GM21390 (cell line): ENCODE data around the gene SETBP1.

Source experiments
- ATAC-seq: cut with Tn5 transposase; IDR thresholded peaks from one replicate; pipeline ENCODE4 v1.9.1; 2021; ENCODE audit not compliant: unreplicated experiment

SETBP1 gene

GRCh38 chr18:44859751-44860439 lies 179.2 kb downstream of the SETBP1 start:
- no peak for ATAC-seq

- no peak for ATAC-seq
These were observed 181.4 kb downstream of the SETBP1 start for GRCh38 chr18:44862112-44862511.

GRCh38 chr18:44866103-44866502 lies 185.4 kb downstream of the SETBP1 start:
- no peak for ATAC-seq

- no peak for ATAC-seq
These were observed 188.8 kb downstream of the SETBP1 start for GRCh38 chr18:44869533-44869932.

- peak; percentile 39 for ATAC-seq
These were observed 190.2 kb downstream of the SETBP1 start for GRCh38 chr18:44870631-44871502.

GRCh38 chr18:44871771-44872170 lies 191.1 kb downstream of the SETBP1 start:
- peak; percentile 80 for ATAC-seq

- ATAC-seq: no peak
These were observed 195.3 kb downstream of the SETBP1 start for GRCh38 chr18:44876024-44876423.

GRCh38 chr18:44876755-44877154 lies 196.1 kb downstream of the SETBP1 start:
- ATAC-seq: no peak

GRCh38 chr18:44878335-44878734 lies 197.6 kb downstream of the SETBP1 start:
- no peak for ATAC-seq

GRCh38 chr18:44880170-44880569 lies 199.5 kb downstream of the SETBP1 start:
- no peak for ATAC-seq

GRCh38 chr18:44881461-44882162 lies 200.9 kb downstream of the SETBP1 start:
- ATAC-seq: no peak

- no peak for ATAC-seq
These were observed 201.6 kb downstream of the SETBP1 start for GRCh38 chr18:44882163-44882868.

GRCh38 chr18:44883671-44884070 lies 203.0 kb downstream of the SETBP1 start:
- no peak for ATAC-seq

- ATAC-seq: no peak
These were observed 203.7 kb downstream of the SETBP1 start for GRCh38 chr18:44884431-44884830.

- no peak for ATAC-seq
These were observed 204.8 kb downstream of the SETBP1 start for GRCh38 chr18:44885507-44885906.

- peak; percentile 84 for ATAC-seq
These were observed 206.5 kb downstream of the SETBP1 start for GRCh38 chr18:44887227-44887631.

- ATAC-seq: no peak
These were observed 208.4 kb downstream of the SETBP1 start for GRCh38 chr18:44889111-44889510.

- no peak for ATAC-seq
These were observed 212.5 kb downstream of the SETBP1 start for GRCh38 chr18:44893045-44893706.

GRCh38 chr18:44893966-44894365 lies 213.3 kb downstream of the SETBP1 start:
- no peak for ATAC-seq

GRCh38 chr18:44895176-44895798 lies 214.6 kb downstream of the SETBP1 start:
- ATAC-seq: no peak
